Lower lobe of right lung (tissue), 2 donors: Measurements from ENCODE around the gene SPACA4. TPM values are rescaled to one million over a fixed set of nuclear protein-coding genes. Genes with fewer than 3 reads are reported as not detected.
A peak's percentile ranks its signal among the peaks of the same experiment; 100 is the strongest.

Source experiments
- ATAC-seq, 2 donors: fragments of 200-7000 bp; cut with Tn5 transposase; one replicate each; pipeline ENCODE4 v1.9.1; 2020 to 2022; ENCODE audit warnings: mild to moderate bottlenecking in 2 of 2, moderate library complexity in 2 of 2
- DNase-seq: peaks from one replicate; pipeline ENCODE4 v3.0.0-alpha.2; 2020
- H3K27ac ChIP-seq: fragments of 200-600 bp; one replicate; pipeline ENCODE4 v1.8.0; 2022
- H3K27me3 ChIP-seq: fragments of 200-600 bp; one replicate; pipeline ENCODE4 v1.8.0; 2022; ENCODE audit warnings: low read depth
- H3K36me3 ChIP-seq: fragments of 200-600 bp; one replicate; pipeline ENCODE4 v1.8.0; 2022; ENCODE audit warnings: mild to moderate bottlenecking
- H3K4me1 ChIP-seq: fragments of 200-600 bp; one replicate; pipeline ENCODE4 v1.8.0; 2022
- H3K4me3 ChIP-seq: fragments of 200-600 bp; one replicate; pipeline ENCODE4 v1.8.0; 2022; ENCODE audit warnings: mild to moderate bottlenecking
- H3K9me3 ChIP-seq: fragments of 200-600 bp; one replicate; pipeline ENCODE4 v1.8.0; 2022
- intact Hi-C: fragments of 100-400 bp; cut with DNase I; formaldehyde crosslinking; loops from one replicate; pipeline ENCODE4 v1.11.0; 2022
- total RNA-seq: library from RNA; stranded (reverse); fragmentation: NEBNext Ultra II Directional; extraction: Animal tissue kit (Norgen Biotek cat#: 25700); gene quantifications from one replicate; pipeline ENCODE4 v1.2.1, GENCODE V29; 2021
- TF ChIP-seq, protein P1 (sequence below): fragments of 200-600 bp; IDR thresholded peaks from one replicate; pipeline ENCODE4 v1.8.0; 2022; ENCODE audit warnings: antibody characterized with exemption, mild to moderate bottlenecking
- donor health status: DM: no; HTN: yes; CAD: no; lungs with severe emphysema.

Gene SPACA4
- total RNA-seq, 1 donor from 2014 or later = not detected

DNA sequence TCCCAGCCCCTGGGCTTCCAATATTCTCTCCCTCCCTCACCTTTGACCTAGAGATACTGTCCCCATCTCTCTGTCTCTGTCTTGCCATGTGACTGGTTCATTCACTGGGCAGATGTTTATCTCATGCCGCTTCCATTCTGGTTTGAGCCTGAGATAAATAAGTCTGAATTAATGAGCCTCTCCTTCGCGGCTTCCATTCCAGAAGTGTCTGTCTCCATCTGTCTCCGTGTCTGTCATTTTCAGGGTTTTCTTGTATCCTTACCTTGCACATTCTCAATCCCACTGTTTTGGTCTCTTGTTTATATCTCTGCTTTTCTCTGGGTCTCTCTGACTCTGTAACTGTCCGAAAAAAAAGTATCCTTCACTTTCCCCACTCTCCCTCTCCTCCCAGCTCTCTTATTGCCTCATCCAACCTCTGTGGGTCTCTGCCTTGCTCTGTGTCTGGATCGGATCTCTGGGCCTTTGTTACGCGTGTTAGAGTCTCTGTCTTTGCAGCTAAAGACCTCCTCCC is 17.1 kb downstream of the SPACA4 start:
- H3K27ac ChIP-seq = peak overlapping the region; percentile 70
- no peaks in the 10 kb centered on the region for H3K27me3 ChIP-seq
- ATAC-seq (no peak), DNase-seq (no peak)
- peak overlapping the region; percentile 56 for H3K4me3 ChIP-seq
- H3K9me3 ChIP-seq = no peaks in the 10 kb centered on the region
- H3K36me3 ChIP-seq = peaks cover 12% of the 10 kb centered on the region
- H3K4me1 ChIP-seq = peaks cover 32% of the 10 kb centered on the region
- intact Hi-C loops = no loop called here
- TF ChIP-seq, protein P1, sequence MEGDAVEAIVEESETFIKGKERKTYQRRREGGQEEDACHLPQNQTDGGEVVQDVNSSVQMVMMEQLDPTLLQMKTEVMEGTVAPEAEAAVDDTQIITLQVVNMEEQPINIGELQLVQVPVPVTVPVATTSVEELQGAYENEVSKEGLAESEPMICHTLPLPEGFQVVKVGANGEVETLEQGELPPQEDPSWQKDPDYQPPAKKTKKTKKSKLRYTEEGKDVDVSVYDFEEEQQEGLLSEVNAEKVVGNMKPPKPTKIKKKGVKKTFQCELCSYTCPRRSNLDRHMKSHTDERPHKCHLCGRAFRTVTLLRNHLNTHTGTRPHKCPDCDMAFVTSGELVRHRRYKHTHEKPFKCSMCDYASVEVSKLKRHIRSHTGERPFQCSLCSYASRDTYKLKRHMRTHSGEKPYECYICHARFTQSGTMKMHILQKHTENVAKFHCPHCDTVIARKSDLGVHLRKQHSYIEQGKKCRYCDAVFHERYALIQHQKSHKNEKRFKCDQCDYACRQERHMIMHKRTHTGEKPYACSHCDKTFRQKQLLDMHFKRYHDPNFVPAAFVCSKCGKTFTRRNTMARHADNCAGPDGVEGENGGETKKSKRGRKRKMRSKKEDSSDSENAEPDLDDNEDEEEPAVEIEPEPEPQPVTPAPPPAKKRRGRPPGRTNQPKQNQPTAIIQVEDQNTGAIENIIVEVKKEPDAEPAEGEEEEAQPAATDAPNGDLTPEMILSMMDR = no peak

- Histone ChIP-seq H3K27ac (peak overlapping the region; percentile 70), H3K9me3 (no peaks in the 10 kb centered on the region), H3K4me3 (peak overlapping the region; percentile 56), H3K4me1 (peaks cover 34% of the 10 kb centered on the region), H3K36me3 (peaks cover 13% of the 10 kb centered on the region), H3K27me3 (no peaks in the 10 kb centered on the region)
- TF ChIP-seq, protein P1 = no peak
- ATAC-seq (peak; percentile 90 to 91), DNase-seq (peak; percentile 99)
- intact Hi-C loops = no loop called here
Observed at GRCh38 chr19:48624067-48624594, 17.6 kb downstream of the SPACA4 start.

GRCh38 chr19:48624791-48625723 is 18.5 kb downstream of the SPACA4 start:
- ATAC-seq (no peak), DNase-seq (peak; percentile 49)
- TF ChIP-seq, protein P1 = no peak
- peaks cover 21% of the 10 kb centered on the region for H3K36me3 ChIP-seq
- H3K9me3 ChIP-seq = no peaks in the 10 kb centered on the region
- H3K27me3 ChIP-seq = no peaks in the 10 kb centered on the region
- H3K4me1 ChIP-seq = peaks cover 38% of the 10 kb centered on the region
- peak overlapping the region; percentile 56 for H3K4me3 ChIP-seq
- intact Hi-C loops = no loop called here
- H3K27ac ChIP-seq = peak overlapping the region; percentile 70

- H3K27me3 ChIP-seq = no peaks in the 10 kb centered on the region
- no peak overlapping the region for H3K27ac ChIP-seq
- peaks cover 43% of the 10 kb centered on the region for H3K4me1 ChIP-seq
- ATAC-seq (no peak), DNase-seq (peak; percentile 49)
- intact Hi-C loops = no loop called here
- peaks cover 29% of the 10 kb centered on the region for H3K36me3 ChIP-seq
- TF ChIP-seq, protein P1 = no peak
- no peak overlapping the region for H3K4me3 ChIP-seq
- H3K9me3 ChIP-seq = no peaks in the 10 kb centered on the region
Observed at GRCh38 chr19:48625891-48626327, 19.4 kb downstream of the SPACA4 start.

DNA sequence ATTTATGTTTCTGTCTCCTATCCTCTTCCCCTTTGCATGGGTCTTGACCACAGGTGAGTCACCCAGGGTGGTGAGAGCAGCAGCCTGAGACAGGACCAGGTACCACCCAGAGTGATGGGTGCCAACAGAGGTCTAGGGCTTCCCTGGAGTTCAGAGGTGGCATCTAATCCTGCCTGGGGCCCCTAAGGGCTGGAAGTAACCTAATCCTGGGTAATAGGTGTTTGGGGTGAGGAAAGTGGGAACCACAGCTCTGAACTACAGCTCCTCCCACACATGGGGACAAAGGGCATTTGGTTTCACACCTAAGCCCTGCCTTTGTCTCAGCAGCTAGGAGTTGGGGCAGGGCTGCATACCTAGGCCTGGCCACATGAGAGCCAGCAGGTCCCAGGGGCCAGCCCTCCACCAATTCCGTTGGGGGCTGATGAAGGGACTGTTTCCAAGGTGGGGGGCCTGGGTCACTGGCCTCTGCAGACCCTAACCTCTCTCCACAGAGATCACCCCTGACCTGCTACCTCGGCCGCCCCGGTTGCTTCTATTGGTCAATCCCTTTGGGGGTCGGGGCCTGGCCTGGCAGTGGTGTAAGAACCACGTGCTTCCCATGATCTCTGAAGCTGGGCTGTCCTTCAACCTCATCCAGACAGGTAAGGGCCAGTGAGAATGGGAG is 20.8 kb downstream of the SPACA4 start:
- Histone ChIP-seq H3K4me3 (no peak overlapping the region), H3K4me1 (peaks cover 58% of the 10 kb centered on the region), H3K27me3 (no peaks in the 10 kb centered on the region), H3K36me3 (peaks cover 40% of the 10 kb centered on the region), H3K27ac (no peak overlapping the region), H3K9me3 (no peaks in the 10 kb centered on the region)
- TF ChIP-seq, protein P1 = no peak
- no peak for ATAC-seq
- no peak for DNase-seq
- intact Hi-C loops = no loop called here
